ENCODE measurements around the gene ALG14.

DNA sequence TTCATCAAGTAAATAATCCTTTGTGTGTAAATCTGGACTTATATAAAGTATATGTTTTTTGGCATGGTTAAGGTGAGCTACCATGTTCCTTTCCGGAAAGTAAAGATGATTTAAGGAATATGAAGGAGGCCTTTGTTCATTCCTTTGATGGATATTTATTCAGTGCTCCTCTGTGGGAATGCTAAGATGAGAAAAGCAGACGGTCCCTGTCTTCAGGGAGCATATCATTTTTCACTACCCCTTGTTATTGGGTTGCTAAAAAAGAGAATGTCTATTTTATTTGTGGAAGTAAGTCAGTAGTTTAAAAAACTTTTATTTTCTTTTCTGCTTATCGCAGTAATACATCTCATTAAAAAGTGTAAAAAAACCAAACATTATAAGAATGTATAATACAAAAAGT, 110.8 kb downstream of the ALG14 start:
- TF ChIP-seq POLR2A (IDR thresholded peaks at IDR 0.05), result no peak
- TF ChIP-seq, protein P1, sequence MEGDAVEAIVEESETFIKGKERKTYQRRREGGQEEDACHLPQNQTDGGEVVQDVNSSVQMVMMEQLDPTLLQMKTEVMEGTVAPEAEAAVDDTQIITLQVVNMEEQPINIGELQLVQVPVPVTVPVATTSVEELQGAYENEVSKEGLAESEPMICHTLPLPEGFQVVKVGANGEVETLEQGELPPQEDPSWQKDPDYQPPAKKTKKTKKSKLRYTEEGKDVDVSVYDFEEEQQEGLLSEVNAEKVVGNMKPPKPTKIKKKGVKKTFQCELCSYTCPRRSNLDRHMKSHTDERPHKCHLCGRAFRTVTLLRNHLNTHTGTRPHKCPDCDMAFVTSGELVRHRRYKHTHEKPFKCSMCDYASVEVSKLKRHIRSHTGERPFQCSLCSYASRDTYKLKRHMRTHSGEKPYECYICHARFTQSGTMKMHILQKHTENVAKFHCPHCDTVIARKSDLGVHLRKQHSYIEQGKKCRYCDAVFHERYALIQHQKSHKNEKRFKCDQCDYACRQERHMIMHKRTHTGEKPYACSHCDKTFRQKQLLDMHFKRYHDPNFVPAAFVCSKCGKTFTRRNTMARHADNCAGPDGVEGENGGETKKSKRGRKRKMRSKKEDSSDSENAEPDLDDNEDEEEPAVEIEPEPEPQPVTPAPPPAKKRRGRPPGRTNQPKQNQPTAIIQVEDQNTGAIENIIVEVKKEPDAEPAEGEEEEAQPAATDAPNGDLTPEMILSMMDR (IDR thresholded peaks at IDR 0.05), result no peak

Measured in thyroid gland (tissue), 4 donors.